HFF-Myc (cell line): ENCODE results near the gene PPP1R13L.

Experiments used
- DNase-seq: peaks from one replicate; pipeline ENCODE4 v3.0.0-alpha.2; 2011; ENCODE audit warnings: low read depth; ENCODE audit errors: extremely low read depth
- H3K4me3 ChIP-seq: replicated peaks from 2 replicates; pipeline ENCODE4 v1.5.1; 2011; ENCODE audit warnings: low read depth, mild to moderate bottlenecking, control low read depth, low read length
- TF ChIP-seq, protein P1 (sequence below): IDR thresholded peaks from 2 replicates; pipeline ENCODE4 v1.5.1; 2012; ENCODE audit warnings: mild to moderate bottlenecking, low read depth, low read length, control low read depth; ENCODE audit errors: missing control alignments

Gene PPP1R13L

GRCh38 chr19:45363861-45364459 lies 40.9 kb downstream of the PPP1R13L start:
- TF ChIP-seq, protein P1, sequence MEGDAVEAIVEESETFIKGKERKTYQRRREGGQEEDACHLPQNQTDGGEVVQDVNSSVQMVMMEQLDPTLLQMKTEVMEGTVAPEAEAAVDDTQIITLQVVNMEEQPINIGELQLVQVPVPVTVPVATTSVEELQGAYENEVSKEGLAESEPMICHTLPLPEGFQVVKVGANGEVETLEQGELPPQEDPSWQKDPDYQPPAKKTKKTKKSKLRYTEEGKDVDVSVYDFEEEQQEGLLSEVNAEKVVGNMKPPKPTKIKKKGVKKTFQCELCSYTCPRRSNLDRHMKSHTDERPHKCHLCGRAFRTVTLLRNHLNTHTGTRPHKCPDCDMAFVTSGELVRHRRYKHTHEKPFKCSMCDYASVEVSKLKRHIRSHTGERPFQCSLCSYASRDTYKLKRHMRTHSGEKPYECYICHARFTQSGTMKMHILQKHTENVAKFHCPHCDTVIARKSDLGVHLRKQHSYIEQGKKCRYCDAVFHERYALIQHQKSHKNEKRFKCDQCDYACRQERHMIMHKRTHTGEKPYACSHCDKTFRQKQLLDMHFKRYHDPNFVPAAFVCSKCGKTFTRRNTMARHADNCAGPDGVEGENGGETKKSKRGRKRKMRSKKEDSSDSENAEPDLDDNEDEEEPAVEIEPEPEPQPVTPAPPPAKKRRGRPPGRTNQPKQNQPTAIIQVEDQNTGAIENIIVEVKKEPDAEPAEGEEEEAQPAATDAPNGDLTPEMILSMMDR = no peak
- no peak overlapping the region for H3K4me3 ChIP-seq
- no peak for DNase-seq

DNA sequence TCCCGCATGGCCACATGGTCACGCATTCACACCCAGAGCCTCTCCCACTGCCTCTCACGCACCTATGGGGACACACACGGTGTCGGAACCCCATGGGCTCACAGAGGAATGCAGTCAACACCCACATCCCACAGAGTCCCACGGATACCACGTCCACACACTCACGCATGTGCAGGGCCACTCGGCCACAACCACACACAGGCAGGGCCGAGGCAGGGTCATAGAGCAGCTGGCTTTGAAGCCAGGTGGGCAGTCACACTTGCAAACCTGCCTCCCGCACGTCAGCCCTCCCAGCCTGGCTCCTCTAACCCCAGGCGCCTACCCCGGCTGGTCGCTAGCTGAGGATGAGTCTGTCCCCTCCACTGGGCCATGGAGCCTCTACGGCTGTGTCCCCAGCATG lies 42.6 kb downstream of the PPP1R13L start:
- no peak overlapping the region for H3K4me3 ChIP-seq
- TF ChIP-seq, protein P1 = no peak
- DNase-seq = no peak

DNA sequence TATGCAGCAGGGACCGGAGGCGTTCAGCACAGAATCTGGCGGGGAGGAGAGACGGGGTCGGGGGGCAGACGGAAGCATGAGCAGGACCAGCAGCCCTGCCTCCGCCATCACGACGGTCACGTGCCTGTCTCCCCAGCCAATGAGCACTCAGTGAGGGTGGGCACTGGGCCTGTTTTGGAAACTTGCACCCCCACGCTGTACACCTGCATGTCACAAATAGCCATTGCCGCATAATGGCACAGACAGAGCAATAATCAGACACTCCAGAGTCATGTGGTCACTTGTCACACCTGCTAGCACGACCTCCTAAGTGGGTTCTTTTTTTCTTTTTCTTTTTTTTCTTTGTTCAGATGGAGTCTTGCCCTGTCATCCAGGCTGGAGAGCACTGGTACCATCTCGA lies 43.3 kb downstream of the PPP1R13L start:
- TF ChIP-seq, protein P1 = no peak
- DNase-seq = no peak
- no peak overlapping the region for H3K4me3 ChIP-seq

- DNase-seq = no peak
- H3K4me3 ChIP-seq = no peak overlapping the region
- TF ChIP-seq, protein P1 = no peak
Observed at GRCh38 chr19:45358213-45358792, 46.6 kb downstream of the PPP1R13L start.

DNA sequence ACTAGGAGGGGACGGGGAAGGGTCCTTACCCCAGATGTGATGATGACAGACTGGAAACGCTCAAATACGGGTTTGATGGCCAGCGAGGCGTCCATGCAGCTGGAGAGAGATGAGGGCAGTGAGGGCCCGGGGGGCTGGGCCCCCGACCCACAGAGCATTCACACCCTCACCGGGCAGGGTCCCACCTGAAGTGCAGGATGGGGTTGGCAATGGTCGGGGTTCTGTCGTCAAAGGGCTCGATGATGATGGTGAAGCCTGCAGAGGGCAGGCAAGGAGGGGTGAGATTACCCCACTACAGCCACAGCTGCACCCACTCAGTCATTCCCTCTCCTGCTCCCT lies 47.5 kb downstream of the PPP1R13L start:
- TF ChIP-seq, protein P1 = no peak
- no peak for DNase-seq

DNA sequence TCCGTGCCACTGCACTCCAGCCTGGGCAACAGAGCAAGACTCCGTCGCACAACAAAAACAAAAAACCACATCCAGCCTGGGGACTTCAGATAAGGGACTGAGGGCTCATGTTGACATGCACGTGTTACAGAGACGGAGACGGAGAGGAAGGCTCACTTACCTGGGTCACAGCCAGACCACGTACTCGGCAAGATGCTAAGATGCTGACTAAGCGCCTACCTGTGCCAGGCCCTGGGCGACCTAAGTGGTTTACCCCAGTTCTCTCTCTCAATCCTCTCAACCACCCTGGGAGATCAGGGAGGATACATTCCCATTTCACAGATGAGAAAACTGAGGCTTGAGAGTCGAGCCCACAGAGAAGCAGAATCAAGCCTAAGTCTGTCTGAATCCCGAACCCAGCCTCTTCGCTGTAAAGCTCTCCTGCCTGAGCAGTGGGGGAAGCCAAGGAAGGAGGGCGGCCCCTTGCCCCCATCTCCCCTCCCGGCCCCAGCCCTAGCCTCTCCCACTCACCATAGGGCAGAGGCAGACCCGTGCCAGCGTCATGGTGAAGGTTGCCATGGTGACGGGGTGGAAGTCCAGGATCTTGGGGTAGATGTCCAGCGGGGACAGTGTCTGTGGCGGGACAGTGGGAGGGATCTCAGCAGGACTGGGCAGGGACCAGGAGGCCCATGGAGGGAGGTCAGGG lies 48.0 kb downstream of the PPP1R13L start:
- H3K4me3 ChIP-seq = no peak overlapping the region
- no peak for DNase-seq
- TF ChIP-seq, protein P1 = no peak

More for the DNA sequence above, 47.5 kb downstream of the PPP1R13L start:
- no peak overlapping the region for H3K4me3 ChIP-seq

GRCh38 chr19:45355910-45356309 lies 49.0 kb downstream of the PPP1R13L start:
- no peak overlapping the region for H3K4me3 ChIP-seq
- TF ChIP-seq, protein P1 = no peak
- no peak for DNase-seq
